H1 (cell line): ENCODE results near the gene WHAMM. TPM values are rescaled to one million over a fixed set of nuclear protein-coding genes. Genes with fewer than 3 reads are reported as not detected.
"Not testable (repeated sequence)": the region's sequence is repeated elsewhere in the genome, so short reads cannot be mapped to it uniquely, and the experiment has no call there.

Experiments
- CTCF ChIA-PET: fragments of 300-600 bp; sonication (Branson Sonifier 250); formaldehyde crosslinking; loops from one replicate; lab custom pipeline; 2021; ENCODE audit not compliant: partially characterized antibody; lab: Charles Lee
- POLR2A ChIA-PET: fragments of 300-600 bp; sonication (Branson Sonifier 250); formaldehyde crosslinking; loops from one replicate; lab custom pipeline; 2021; ENCODE audit warnings: inconsistent platforms; ENCODE audit not compliant: partially characterized antibody; lab: Charles Lee
- DNase-seq, 2 experiments: peaks; one replicate each; pipeline versions ENCODE4 v3.0.0 to v3.0.0-alpha.2; 2010 to 2022; ENCODE audit warnings: low spot score in 2 of 2, low read depth in 1 of 2, mixed read lengths in 1 of 2
- FAIRE-seq: peaks from 2 replicates; lab custom pipeline; 2011; peaks lifted over from hg19 to GRCh38; lab: Jason Lieb, UNC
- H2AFZ ChIP-seq: 2 replicates; pipeline ENCODE4 v1.8.1; 2012; ENCODE audit warnings: low read length, inconsistent platforms
- H2AK5ac ChIP-seq: 2 replicates; pipeline ENCODE4 v1.6.1; 2013; ENCODE audit warnings: low read depth, low read length
- H2BK120ac ChIP-seq: replicated peaks from 2 replicates; pipeline ENCODE3; 2013; ENCODE audit warnings: low read depth, low read length, inconsistent platforms
- H2BK12ac ChIP-seq: 2 replicates; pipeline ENCODE4 v1.6.1; 2013; ENCODE audit warnings: low read depth, low read length
- H2BK15ac ChIP-seq: 2 replicates; pipeline ENCODE4 v1.6.1; 2013; ENCODE audit warnings: low read length
- H2BK20ac ChIP-seq: 2 replicates; pipeline ENCODE4 v1.6.1; 2013; ENCODE audit warnings: low read length
- H2BK5ac ChIP-seq: 2 replicates; pipeline ENCODE4 v1.6.1; 2013; ENCODE audit warnings: low read depth, low read length
- H3K14ac ChIP-seq: 2 replicates; pipeline ENCODE4 v1.6.1; 2013; ENCODE audit warnings: inconsistent platforms; ENCODE audit not compliant: insufficient read length
- H3K18ac ChIP-seq: 2 replicates; pipeline ENCODE4 v1.6.1; 2013; ENCODE audit warnings: low read length; ENCODE audit errors: extremely low read depth
- H3K23ac ChIP-seq: 2 replicates; pipeline ENCODE4 v1.6.1; 2013; ENCODE audit warnings: inconsistent platforms; ENCODE audit not compliant: insufficient read length
- H3K23me2 ChIP-seq: 2 replicates; pipeline ENCODE4 v1.6.1; 2013; ENCODE audit warnings: low read depth, low read length
- H3K27ac ChIP-seq: 2 replicates; pipeline ENCODE4 v1.6.1; 2011; ENCODE audit warnings: low read depth, low read length, inconsistent platforms
- H3K27me3 ChIP-seq, 4 experiments: replicated peaks in 1 of 4; 1 replicate in 1 of 4; 2 replicates in 3 of 4; pipeline versions ENCODE4 v1.6.1 to v1.8.1; 2011 to 2013; ENCODE audit warnings: low read length in 3 of 4, mild to moderate bottlenecking in 3 of 4, inconsistent platforms in 2 of 4, mixed read lengths in 2 of 4, moderate library complexity in 1 of 4; ENCODE audit not compliant: control insufficient read depth in 3 of 4, insufficient read depth in 3 of 4; ENCODE audit errors: extremely low read depth in 1 of 4
- H3K36me3 ChIP-seq, 4 experiments: 2 replicates each; pipeline versions ENCODE4 v1.6.1 to v1.8.1; 2011 to 2013; ENCODE audit warnings: mild to moderate bottlenecking in 4 of 4, low read length in 3 of 4, moderate library complexity in 2 of 4, control low read depth in 1 of 4, inconsistent platforms in 1 of 4; ENCODE audit not compliant: insufficient read depth in 4 of 4, control insufficient read depth in 2 of 4
- H3K4ac ChIP-seq: replicated peaks from 2 replicates; pipeline ENCODE3; 2013; ENCODE audit warnings: low read length, low read depth, mixed read lengths, inconsistent platforms; ENCODE audit not compliant: insufficient read length
- H3K4me1 ChIP-seq, 4 experiments: replicated peaks in 1 of 4; 1 replicate in 1 of 4; 2 replicates in 3 of 4; pipeline versions ENCODE4 v1.6.1 to v1.8.1; 2011 to 2013; ENCODE audit warnings: low read length in 3 of 4, inconsistent platforms in 2 of 4, mixed read lengths in 1 of 4; ENCODE audit not compliant: insufficient read depth in 4 of 4, control insufficient read depth in 3 of 4
- H3K4me2 ChIP-seq, 2 experiments: 2 replicates each; pipeline versions ENCODE4 v1.6.1 to v1.8.1; 2011 to 2013; ENCODE audit warnings: low read depth in 2 of 2, low read length in 2 of 2, control low read depth in 1 of 2, inconsistent platforms in 1 of 2, mild to moderate bottlenecking in 1 of 2; ENCODE audit not compliant: insufficient read depth in 1 of 2
- H3K4me3 ChIP-seq, 4 experiments: fragments of 200-600, 300-600 bp in 1 of 4; sonication (generic), shearing (Covaris generic), sonication (Bioruptor Twin) in 1 of 4; 2 replicates each; pipeline versions ENCODE4 v1.5.1 to v1.8.1; 2011 to 2016; ENCODE audit warnings: low read length in 4 of 4, low read depth in 3 of 4, control low read depth in 2 of 4, inconsistent platforms in 2 of 4, mild to moderate bottlenecking in 2 of 4, mixed read lengths in 1 of 4, moderate library complexity in 1 of 4; ENCODE audit not compliant: insufficient read depth in 2 of 4; ENCODE audit errors: extremely low read depth in 1 of 4
- H3K56ac ChIP-seq: replicated peaks from 2 replicates; pipeline ENCODE3; 2013; ENCODE audit warnings: low read depth, mild to moderate bottlenecking, mixed read lengths, low read length, inconsistent platforms; ENCODE audit not compliant: insufficient read length
- H3K79me1 ChIP-seq: 2 replicates; pipeline ENCODE4 v1.6.1; 2013; ENCODE audit warnings: low read depth, low read length, control low read depth
- H3K79me2 ChIP-seq, 2 experiments: 2 replicates each; pipeline versions ENCODE4 v1.6.1 to v1.8.1; 2012 to 2013; ENCODE audit warnings: low read length in 2 of 2, mild to moderate bottlenecking in 2 of 2, inconsistent platforms in 1 of 2; ENCODE audit not compliant: insufficient read depth in 2 of 2, control insufficient read depth in 1 of 2
- H3K9ac ChIP-seq, 4 experiments: replicated peaks in 1 of 4; 1 replicate in 1 of 4; 2 replicates in 3 of 4; pipeline versions ENCODE4 v1.6.1 to v1.8.1; 2011 to 2013; ENCODE audit warnings: low read depth in 3 of 4, low read length in 3 of 4, control low read depth in 2 of 4, mild to moderate bottlenecking in 2 of 4, moderate library complexity in 2 of 4, inconsistent platforms in 1 of 4; ENCODE audit errors: extremely low read depth in 1 of 4
- H3K9me3 ChIP-seq, 2 experiments: 2 replicates each; pipeline versions ENCODE4 v1.6.1 to v1.8.1; 2012 to 2013; ENCODE audit warnings: mild to moderate bottlenecking in 2 of 2, moderate library complexity in 2 of 2, control low read depth in 1 of 2, inconsistent platforms in 1 of 2, low read depth in 1 of 2, low read length in 1 of 2, mixed read lengths in 1 of 2; ENCODE audit not compliant: insufficient read depth in 2 of 2
- H4K20me1 ChIP-seq, 2 experiments: replicated peaks in 1 of 2; 2 replicates each; pipeline versions ENCODE3 to v1.8.1; 2011 to 2013; ENCODE audit warnings: inconsistent platforms in 2 of 2, low read length in 2 of 2, mild to moderate bottlenecking in 1 of 2; ENCODE audit not compliant: insufficient read depth in 2 of 2, control insufficient read depth in 1 of 2
- H4K5ac ChIP-seq: 2 replicates; pipeline ENCODE4 v1.6.1; 2013; ENCODE audit warnings: low read length, low read depth, mixed read lengths, inconsistent platforms; ENCODE audit not compliant: insufficient read length
- H4K8ac ChIP-seq: 2 replicates; pipeline ENCODE4 v1.8.0; 2013; ENCODE audit warnings: mild to moderate bottlenecking, moderate library complexity, low read length, inconsistent platforms; ENCODE audit not compliant: insufficient read depth; ENCODE audit errors: extremely low read depth
- H4K91ac ChIP-seq: replicated peaks from 2 replicates; pipeline ENCODE3; 2013; ENCODE audit warnings: low read length, mixed read lengths, inconsistent platforms; ENCODE audit not compliant: insufficient read length
- WGBS, 2 experiments: shearing (Covaris generic) in 1 of 2; methylation state at CpG; one replicate each; pipeline versions ENCODE4 v1.1.6 to v1.1.7; 2013 to 2015; ENCODE audit warnings: low lambda C conversion rate in 2 of 2, mixed read lengths in 2 of 2, inconsistent platforms in 1 of 2, low coverage in 1 of 2, missing lambda C conversion rate in 1 of 2; ENCODE audit not compliant: insufficient replicate concordance in 2 of 2, insufficient coverage in 1 of 2, insufficient read length in 1 of 2; ENCODE audit errors: extremely low coverage in 1 of 2, missing lambda C conversion rate in 1 of 2; 5-methylcytosine and 5-hydroxymethylcytosine counted together
- polyA plus RNA-seq, 7 experiments: library from polyadenylated mRNA; depleted of rRNA in 3 of 7; stranded (reverse) in 5 of 7; unstranded in 2 of 7; fragments of >200 nt in 5 of 7; fragments of 200-250 nt in 2 of 7; gene quantifications; 1 replicate in 5 of 7; 2 replicates in 1 of 7; 4 replicates in 1 of 7; pipeline versions ENCODE4 v1.2.1 to v1.2.3, GENCODE V29; 2011 to 2013; ENCODE audit warnings: missing spikeins in 2 of 7, mixed read lengths in 2 of 7
- total RNA-seq: library from RNA; stranded (reverse); fragmentation: NEBNext Ultra II Directional; extraction: Animal tissue kit (Norgen Biotek cat#: 25700); gene quantifications from 2 replicates; pipeline ENCODE4 v1.2.1, GENCODE V29; 2021

Gene WHAMM
- total and polyA plus RNA-seq, 2 of the 8 experiments (the other 6 are each of a cell fraction or from before 2014, with no cell fraction given), result 1.1 to 3.3 TPM

- H2BK12ac ChIP-seq, FAIRE-seq, H3K27me3 ChIP-seq, H3K79me2 ChIP-seq, POLR2A ChIA-PET, H3K27ac ChIP-seq, H4K20me1 ChIP-seq, H2AK5ac ChIP-seq, H3K9ac ChIP-seq, H3K4me2 ChIP-seq, H3K4me1 ChIP-seq, H4K91ac ChIP-seq, H2BK20ac ChIP-seq, H2BK120ac ChIP-seq, H2BK5ac ChIP-seq, CTCF ChIA-PET, H4K5ac ChIP-seq, H2BK15ac ChIP-seq, H3K79me1 ChIP-seq, H3K4me3 ChIP-seq, H4K8ac ChIP-seq, DNase-seq, H3K56ac ChIP-seq, H3K23me2 ChIP-seq, H3K18ac ChIP-seq, H2AFZ ChIP-seq, H3K9me3 ChIP-seq, H3K4ac ChIP-seq, H3K14ac ChIP-seq, H3K23ac ChIP-seq: not testable (repeated sequence)
- 87% methylated on average over 3 of the region's 3 CpGs; no CpG with 5 or more reads in 1 of the 2 experiments for WGBS, 2 experiments
- peaks cover 0 to 20% (median 6%) of the 10 kb centered on the region in 4 experiments; a peak in 3 of 8 replicates for H3K36me3 ChIP-seq
These were observed 12.0 kb downstream of the WHAMM start for GRCh38 chr15:82821396-82821795.

- H3K4ac ChIP-seq, H2AFZ ChIP-seq, H2BK120ac ChIP-seq, H4K91ac ChIP-seq, H3K9ac ChIP-seq, H3K23ac ChIP-seq, H3K4me2 ChIP-seq, H4K20me1 ChIP-seq, H2AK5ac ChIP-seq, H3K18ac ChIP-seq, H2BK20ac ChIP-seq, H3K27me3 ChIP-seq, POLR2A ChIA-PET, H3K14ac ChIP-seq, H4K8ac ChIP-seq, H3K79me1 ChIP-seq, H3K4me1 ChIP-seq, H3K27ac ChIP-seq, H2BK5ac ChIP-seq, FAIRE-seq, H3K56ac ChIP-seq, H3K9me3 ChIP-seq, H2BK12ac ChIP-seq, H3K79me2 ChIP-seq, H3K23me2 ChIP-seq, H4K5ac ChIP-seq, DNase-seq, H3K4me3 ChIP-seq, H2BK15ac ChIP-seq, CTCF ChIA-PET: not testable (repeated sequence)
- H3K36me3 ChIP-seq, result peaks cover 0 to 22% (median 6%) of the 10 kb centered on the region in 4 experiments; a peak in 3 of 8 replicates
These were observed 12.4 kb downstream of the WHAMM start for GRCh38 chr15:82821851-82822250.
